ENCODE results near the gene PTPRB. TPM values are rescaled to one million over a fixed set of nuclear protein-coding genes. Genes with fewer than 3 reads are reported as not detected.

The PTPRB gene
- polyA plus RNA-seq, 2 of the 4 experiments (the other 2 are of a cell fraction), result 0.34 to 0.57 TPM

GRCh38 chr12:70645494-70646317 is 8.5 kb upstream of the PTPRB start (continued):
- TF ChIP-seq CTCF (IDR thresholded peaks at IDR 0.05) (no peak), RAD21 (conservative IDR thresholded peaks at IDR 0.05 in 1 of 2, IDR thresholded peaks at IDR 0.05 in 1 of 2) (peak in 1 of 2 experiments; percentile 27; a peak in 1 of 5 replicates), HEYL (CRISPR knock-in tag; IDR thresholded peaks at IDR 0.05) (no peak), HDAC2 (IDR thresholded peaks at IDR 0.05) (no peak), BCL3 (IDR thresholded peaks at IDR 0.05) (peak; percentile 57; the same call in 1 of the 3 replicates), MYC (IDR thresholded peaks at IDR 0.05; ENCODE audit: borderline replicate concordance, low read length) (no peak), JUN (IDR thresholded peaks at IDR 0.05) (peak; percentile 58 to 62; a peak in 3 of 5 replicates), CEBPB (IDR thresholded peaks at IDR 0.05) (peak; percentile 9 to 21; a peak in 1 of 4 replicates), POLR2AphosphoS2 (conservative IDR thresholded peaks at IDR 0.05; ENCODE audit: low read length) (no peak), EP300 (IDR thresholded peaks at IDR 0.05) (peak in 1 of 2 experiments; percentile 68; a peak in 2 of 5 replicates), E2F6 (IDR thresholded peaks at IDR 0.05; ENCODE audit: borderline replicate concordance, low read depth) (no peak)

- H3K4me3 ChIP-seq, result no peak overlapping the region
Measured at GRCh38 chr12:70644861-70645260, 7.6 kb upstream of the PTPRB start.

GRCh38 chr12:70643939-70644338 is 6.7 kb upstream of the PTPRB start:
- ChIA-PET POLR2A (no interaction called here), CTCF (no interaction called here)
- no peak for TF ChIP-seq SMC3 (IDR thresholded peaks at IDR 0.05)
- TF ChIP-seq HEYL (CRISPR knock-in tag; IDR thresholded peaks at IDR 0.05), result no peak
- no peak for TF ChIP-seq CEBPB (IDR thresholded peaks at IDR 0.05)
- TF ChIP-seq SREBF2 (IDR thresholded peaks at IDR 0.05), result no peak
- TF ChIP-seq TP53 (CRISPR knock-in tag; IDR thresholded peaks at IDR 0.05), result no peak
- TF ChIP-seq ZC3H11A (IDR thresholded peaks at IDR 0.05), result no peak
- no peak for TF ChIP-seq HDAC2 (IDR thresholded peaks at IDR 0.05)
- no peak for DNase-seq (ENCODE audit: low read depth in 1 of 2, low spot score in 1 of 2)
- ATAC-seq, result no peak
- peak overlapping the region in 1 of 2 experiments; percentile 84; a peak in 3 of 6 replicates for H3K27ac ChIP-seq
- no peaks in the 10 kb centered on the region for H3K9me3 ChIP-seq
- H3K4me3 ChIP-seq, result no peak overlapping the region
- H3K4me2 ChIP-seq, result 0 out of 3 replicates have a peak overlapping the region, but pooled peaks have one; percentile 77
- WGBS (ENCODE audit: missing lambda C conversion rate), result 29% methylated on average over 3 of the region's 3 CpGs
- peaks cover 29% of the 10 kb centered on the region for H3K4me1 ChIP-seq
- FAIRE-seq, result no peak

More at GRCh38 chr12:70644861-70645260, 7.6 kb upstream of the PTPRB start:
- peak overlapping the region; percentile 76 to 84 for H3K27ac ChIP-seq
- TF ChIP-seq HOXB5 (CRISPR knock-in tag; IDR thresholded peaks at IDR 0.05), result no peak
- CTCF ChIA-PET, result no interaction called here
- no peak for FAIRE-seq
- POLR2A ChIA-PET, result no interaction called here
- H3K4me2 ChIP-seq, result peak overlapping the region; percentile 77
- H3K9me3 ChIP-seq, result no peaks in the 10 kb centered on the region
- DNase-seq (ENCODE audit: low read depth in 1 of 2, low spot score in 1 of 2), result peak in 1 of 2 experiments; percentile 25
- peaks cover 29% of the 10 kb centered on the region for H3K4me1 ChIP-seq
- 49% methylated on average over 2 of the region's 2 CpGs for WGBS (ENCODE audit: missing lambda C conversion rate)
- no peak for ATAC-seq

GRCh38 chr12:70641691-70642090 is 4.5 kb upstream of the PTPRB start:
- ATAC-seq (no peak), DNase-seq (ENCODE audit: low read depth in 1 of 2, low spot score in 1 of 2) (no peak), FAIRE-seq (no peak)
- Histone ChIP-seq H3K4me2 (no peak overlapping the region), H3K4me1 (peaks cover 21% of the 10 kb centered on the region), H3K27ac (no peak overlapping the region), H3K9me3 (no peaks in the 10 kb centered on the region), H3K4me3 (no peak overlapping the region)
- TF ChIP-seq E2F6 (IDR thresholded peaks at IDR 0.05; ENCODE audit: borderline replicate concordance, low read depth) (no peak), JUNB (IDR thresholded peaks at IDR 0.05) (no peak), RCOR1 (IDR thresholded peaks at IDR 0.05; ENCODE audit: low read depth, low read length) (no peak), CHD4 (IDR thresholded peaks at IDR 0.05; ENCODE audit: borderline replicate concordance) (no peak), HOXB13 (CRISPR knock-in tag; IDR thresholded peaks at IDR 0.05; ENCODE audit: low read depth) (no peak), REST (IDR thresholded peaks at IDR 0.05) (no peak)
- CTCF ChIA-PET, result interaction anchor here (0.8 kb wide), 1 partner anchor 78 kb away, joined by 3 read pairs; no protein-coding TSS in a partner anchor
- 67% methylated on average over 2 of the region's 2 CpGs for WGBS (ENCODE audit: missing lambda C conversion rate)
- POLR2A ChIA-PET, result no interaction called here
